Measurements from ENCODE around the gene ERC1. TPM values are rescaled to one million over a fixed set of nuclear protein-coding genes. Genes with fewer than 3 reads are reported as not detected.
"Not testable (repeated sequence)": the region's sequence is repeated elsewhere in the genome, so short reads cannot be mapped to it uniquely, and the experiment has no call there.

The ERC1 gene
- total RNA-seq, 1 donor from 2014 or later, result 40.1 TPM

GRCh38 chr12:1130164-1130563, 139.1 kb downstream of the ERC1 start:
- DNase-seq, result no peak

DNA sequence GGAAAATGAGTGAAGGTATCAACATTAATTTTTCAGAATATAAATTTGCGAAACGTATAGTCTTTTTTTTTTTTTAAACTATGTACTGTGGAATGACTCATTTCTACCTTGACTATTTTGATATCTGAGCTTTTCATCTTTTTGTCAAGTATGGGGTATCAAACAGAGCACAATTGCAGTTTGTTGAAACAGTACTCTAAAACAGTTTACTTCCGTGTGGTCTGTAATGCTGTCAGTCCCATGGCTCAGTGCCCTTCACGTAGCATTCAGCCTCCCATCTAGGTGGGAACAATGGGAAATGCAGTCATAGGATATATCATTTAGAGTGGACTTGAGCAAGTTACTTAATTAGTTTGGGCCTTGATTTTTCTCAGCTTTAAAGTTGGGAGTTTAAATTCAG, 139.5 kb downstream of the ERC1 start:
- no peak for DNase-seq

- no peak for DNase-seq
Observed at GRCh38 chr12:1131811-1132224, 140.8 kb downstream of the ERC1 start.

DNA sequence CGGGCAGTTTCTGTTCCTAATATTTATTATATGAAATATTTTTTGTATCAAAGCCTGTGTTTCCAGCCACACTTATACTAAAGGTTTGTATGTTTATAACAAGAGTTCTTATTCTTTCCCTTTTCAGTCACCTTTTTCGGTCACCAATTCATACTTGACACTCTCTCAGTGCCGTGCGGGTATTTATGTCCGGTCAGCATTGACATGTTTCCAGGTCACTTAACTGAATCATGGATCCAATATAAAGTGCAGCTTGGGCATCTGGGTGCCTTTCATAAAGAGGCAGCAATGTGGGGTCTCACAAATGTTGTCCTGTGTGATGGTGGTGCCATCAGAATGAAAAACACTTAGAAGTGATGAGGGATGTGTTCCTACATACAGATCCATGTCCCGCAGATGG, 141.3 kb downstream of the ERC1 start:
- DNase-seq, result no peak

DNA sequence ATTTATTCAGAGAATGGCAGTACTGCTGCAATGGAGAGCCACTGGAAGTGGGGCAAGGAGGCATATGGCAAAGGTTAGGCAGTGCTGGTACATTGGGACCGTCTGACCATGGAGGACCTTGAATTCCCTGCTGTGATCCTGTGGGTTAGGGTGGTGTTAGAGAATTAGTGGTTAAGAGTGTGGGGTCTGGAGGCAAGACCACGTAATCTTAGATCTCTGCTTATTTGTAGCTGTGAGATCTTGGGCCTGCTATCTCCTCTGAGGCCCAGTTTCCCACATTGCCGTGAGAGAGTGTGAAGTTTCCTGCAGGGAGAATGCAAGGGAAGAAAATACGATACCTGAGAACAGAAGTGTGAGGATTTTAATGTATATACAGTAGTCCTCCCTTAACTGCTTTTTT, 147.7 kb downstream of the ERC1 start:
- no peak for DNase-seq

GRCh38 chr12:1146758-1147157, 155.7 kb downstream of the ERC1 start:
- not testable (repeated sequence) for DNase-seq

- DNase-seq, result no peak
Observed at GRCh38 chr12:1147821-1148220, 156.8 kb downstream of the ERC1 start.

- DNase-seq, result no peak
Observed at GRCh38 chr12:1157046-1157445, 166.0 kb downstream of the ERC1 start.

GRCh38 chr12:1161197-1161596, 170.2 kb downstream of the ERC1 start:
- DNase-seq, result no peak

- no peak for DNase-seq
Observed at GRCh38 chr12:1162081-1162760, 171.2 kb downstream of the ERC1 start.

DNA sequence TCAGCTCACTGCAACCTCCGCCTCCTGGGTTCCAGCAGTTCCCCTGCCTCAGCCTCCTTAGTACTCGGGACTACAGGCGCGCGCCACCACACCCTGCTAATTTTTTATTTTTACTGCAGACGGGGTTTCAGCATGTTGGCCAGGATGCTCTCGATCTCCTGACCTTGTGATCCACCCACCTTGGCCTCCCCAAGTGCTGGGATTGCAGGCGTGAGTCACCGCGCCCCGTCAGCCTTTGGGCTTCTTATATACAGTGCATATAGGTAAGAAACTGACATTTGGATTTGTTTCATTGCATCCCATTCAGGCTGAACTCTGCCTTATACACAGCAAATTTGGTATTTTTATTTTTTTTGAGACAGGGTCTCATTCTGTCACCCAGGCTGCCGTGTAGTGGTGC, 176.8 kb downstream of the ERC1 start:
- no peak for DNase-seq

- no peak for DNase-seq
Observed at GRCh38 chr12:1170411-1170810, 179.4 kb downstream of the ERC1 start.

GRCh38 chr12:1171657-1172408, 180.8 kb downstream of the ERC1 start:
- peak; percentile 22 for DNase-seq

- DNase-seq, result no peak
Observed at GRCh38 chr12:1173781-1174617, 183.0 kb downstream of the ERC1 start.

DNA sequence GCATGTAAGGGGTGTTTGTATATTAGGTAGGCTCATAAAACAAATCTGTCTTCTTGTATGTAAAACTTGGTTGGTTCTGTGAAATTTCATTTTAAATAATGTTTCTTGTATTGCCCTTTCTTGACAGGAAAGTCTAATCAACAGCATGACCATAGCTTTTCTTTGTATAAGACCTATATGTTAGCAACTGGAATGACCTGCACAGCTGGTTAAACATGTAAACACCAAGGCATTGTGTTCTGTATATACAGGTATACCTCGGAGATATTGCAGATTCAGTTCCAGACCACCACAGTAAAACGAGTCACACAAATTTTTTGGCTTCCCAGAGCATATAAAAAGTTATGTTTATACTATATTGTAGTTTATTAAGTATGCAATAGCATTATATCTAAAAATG, 183.6 kb downstream of the ERC1 start:
- no peak for DNase-seq

GRCh38 chr12:1176191-1176590, 185.2 kb downstream of the ERC1 start:
- DNase-seq, result no peak

GRCh38 chr12:1179128-1179527, 188.1 kb downstream of the ERC1 start:
- no peak for DNase-seq

GRCh38 chr12:1182069-1182468, 191.0 kb downstream of the ERC1 start:
- no peak for DNase-seq

GRCh38 chr12:1184402-1184801, 193.4 kb downstream of the ERC1 start:
- no peak for DNase-seq

- no peak for DNase-seq
Observed at GRCh38 chr12:1185460-1186182, 194.6 kb downstream of the ERC1 start.

- DNase-seq, result no peak
Observed at GRCh38 chr12:1186298-1186697, 195.3 kb downstream of the ERC1 start.

- no peak for DNase-seq
Observed at GRCh38 chr12:1188016-1188415, 197.0 kb downstream of the ERC1 start.

Data from skin of body (tissue), 2 donors.